ENCODE results near the gene NTNG2. TPM values are rescaled to one million over a fixed set of nuclear protein-coding genes. Genes with fewer than 3 reads are reported as not detected.

Gene NTNG2
- total and polyA plus RNA-seq, 2 of the 13 experiments (the other 11 are each of a cell fraction or from before 2014, with no cell fraction given), result 0.02 to 0.36 TPM

DNA sequence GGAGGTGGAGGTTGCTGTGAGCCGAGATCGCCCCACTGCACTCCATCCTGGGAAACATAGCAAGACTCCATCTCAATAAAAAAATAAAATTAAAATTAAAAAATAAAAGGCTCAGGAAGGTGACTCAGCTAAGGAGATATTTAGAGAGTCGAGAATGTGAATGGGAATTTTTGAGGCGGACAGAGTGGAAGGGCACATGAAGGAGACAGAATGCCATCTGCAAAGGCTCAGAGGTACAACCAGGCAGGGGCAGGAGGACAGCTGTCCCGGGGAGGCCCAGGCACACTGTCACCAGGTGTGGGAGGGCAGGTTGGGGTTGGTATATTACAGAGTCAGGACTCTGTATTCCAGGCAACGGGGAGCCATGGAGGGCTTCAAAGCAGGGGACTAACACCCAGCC is 35.5 kb downstream of the NTNG2 start:
- no peak for DNase-seq (ENCODE audit: low spot score)
- no TSS peak for BruUV-seq (replicated peaks)
- H3K27ac ChIP-seq (ENCODE audit: extremely low read length, insufficient read depth, low read length), result no peak overlapping the region
- in situ Hi-C loops (cut with HindIII; ENCODE audit: extremely low pct_ligation_motif_present, low pct_unique_long_range_greater_than_20kb), result no loop called here
- ChIA-PET POLR2A (no interaction called here), CTCF (ENCODE audit: low intra/inter-chr PET ratio, low total read pairs) (no interaction called here)
- peaks cover 10 to 69% of the 10 kb centered on the region in 2 experiments for H3K27me3 ChIP-seq (ENCODE audit: control insufficient read depth in 1 of 2, insufficient read depth in 2 of 2, low read length in 2 of 2)
- TF ChIP-seq GZF1 (CRISPR knock-in tag; IDR thresholded peaks at IDR 0.05) (no peak), ZNF510 (CRISPR knock-in tag; IDR thresholded peaks at IDR 0.05; ENCODE audit: low read depth) (no peak), RORA (CRISPR knock-in tag; IDR thresholded peaks at IDR 0.05) (no peak), ATRX (CRISPR knock-in tag; IDR thresholded peaks at IDR 0.05; ENCODE audit: borderline replicate concordance) (no peak), ZBTB10 (CRISPR knock-in tag; IDR thresholded peaks at IDR 0.05; ENCODE audit: borderline replicate concordance) (no peak), ZNF589 (CRISPR knock-in tag; conservative IDR thresholded peaks at IDR 0.05) (no peak), SAFB2 (CRISPR knock-in tag; IDR thresholded peaks at IDR 0.05; ENCODE audit: borderline replicate concordance, low read depth) (no peak), TRIM24 (CRISPR knock-in tag; IDR thresholded peaks at IDR 0.05) (no peak), ZSCAN9 (CRISPR knock-in tag; IDR thresholded peaks at IDR 0.05; ENCODE audit: borderline replicate concordance) (no peak), HMGA1 (CRISPR knock-in tag; conservative IDR thresholded peaks at IDR 0.05) (no peak), REPIN1 (CRISPR knock-in tag; IDR thresholded peaks at IDR 0.05; ENCODE audit: borderline replicate concordance, low read depth) (no peak), POLR2A (IDR thresholded peaks at IDR 0.05; ENCODE audit: insufficient read depth in 1 of 2, low read depth in 2 of 2, low read length in 2 of 2) (no peak), ONECUT2 (CRISPR knock-in tag; IDR thresholded peaks at IDR 0.05) (no peak)
- TF ChIP-seq, protein P1, sequence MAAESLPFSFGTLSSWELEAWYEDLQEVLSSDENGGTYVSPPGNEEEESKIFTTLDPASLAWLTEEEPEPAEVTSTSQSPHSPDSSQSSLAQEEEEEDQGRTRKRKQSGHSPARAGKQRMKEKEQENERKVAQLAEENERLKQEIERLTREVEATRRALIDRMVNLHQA (CRISPR knock-in tag; IDR thresholded peaks at IDR 0.05), result no peak
- TF ChIP-seq, protein P2, sequence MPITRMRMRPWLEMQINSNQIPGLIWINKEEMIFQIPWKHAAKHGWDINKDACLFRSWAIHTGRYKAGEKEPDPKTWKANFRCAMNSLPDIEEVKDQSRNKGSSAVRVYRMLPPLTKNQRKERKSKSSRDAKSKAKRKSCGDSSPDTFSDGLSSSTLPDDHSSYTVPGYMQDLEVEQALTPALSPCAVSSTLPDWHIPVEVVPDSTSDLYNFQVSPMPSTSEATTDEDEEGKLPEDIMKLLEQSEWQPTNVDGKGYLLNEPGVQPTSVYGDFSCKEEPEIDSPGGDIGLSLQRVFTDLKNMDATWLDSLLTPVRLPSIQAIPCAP (CRISPR knock-in tag; IDR thresholded peaks at IDR 0.05; ENCODE audit: low read depth), result no peak
- TF ChIP-seq, protein P3, sequence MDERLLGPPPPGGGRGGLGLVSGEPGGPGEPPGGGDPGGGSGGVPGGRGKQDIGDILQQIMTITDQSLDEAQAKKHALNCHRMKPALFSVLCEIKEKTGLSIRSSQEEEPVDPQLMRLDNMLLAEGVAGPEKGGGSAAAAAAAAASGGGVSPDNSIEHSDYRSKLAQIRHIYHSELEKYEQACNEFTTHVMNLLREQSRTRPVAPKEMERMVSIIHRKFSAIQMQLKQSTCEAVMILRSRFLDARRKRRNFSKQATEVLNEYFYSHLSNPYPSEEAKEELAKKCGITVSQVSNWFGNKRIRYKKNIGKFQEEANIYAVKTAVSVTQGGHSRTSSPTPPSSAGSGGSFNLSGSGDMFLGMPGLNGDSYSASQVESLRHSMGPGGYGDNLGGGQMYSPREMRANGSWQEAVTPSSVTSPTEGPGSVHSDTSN (CRISPR knock-in tag; IDR thresholded peaks at IDR 0.05), result no peak
- intact Hi-C loops (cut with micrococcal nuclease; ENCODE audit: unreplicated experiment), result no loop called here
- H3K9me3 ChIP-seq (ENCODE audit: low read length), result no peaks in the 10 kb centered on the region
- ATAC-seq, result no peak
- H3K4me3 ChIP-seq (replicated peaks in 1 of 3; ENCODE audit: insufficient read depth in 1 of 3, low read depth in 2 of 3, low read length in 3 of 3), result no peak overlapping the region
- no peaks in the 10 kb centered on the region for H4K20me1 ChIP-seq (ENCODE audit: insufficient read depth, low read length)
- 42% methylated on average over 5 of the region's 6 CpGs for WGBS (ENCODE audit: low lambda C conversion rate)
- H3K4me1 ChIP-seq (ENCODE audit: insufficient read depth, low read length), result no peaks in the 10 kb centered on the region
- no peak for FAIRE-seq
- H3K4me2 ChIP-seq (ENCODE audit: low read depth, low read length), result no peak overlapping the region
- no peaks in the 10 kb centered on the region for H3K36me3 ChIP-seq (replicated peaks in 1 of 2; ENCODE audit: control insufficient read depth in 1 of 2, insufficient read depth in 2 of 2, low read length in 2 of 2)
- H2AFZ ChIP-seq (ENCODE audit: low read length), result no peak overlapping the region
- no peak overlapping the region for H3K9ac ChIP-seq (ENCODE audit: insufficient read depth, low read depth, low read length)
- H3K79me2 ChIP-seq (ENCODE audit: insufficient read depth, low read length), result no peaks in the 10 kb centered on the region

All from HepG2 (cell line).